Activated CD4-positive, alpha-beta T cell treated with anti-CD3 and anti-CD28 coated beads, Interleukin-2, amount 50 U/mL, for 16 hours (primary cell): ENCODE results near the gene CERS4.
"Not testable (repeated sequence)": the region's sequence is repeated elsewhere in the genome, so short reads cannot be mapped to it uniquely, and the experiment has no call there.

Source experiments
- DNase-seq: peaks from one replicate; pipeline ENCODE4 v3.0.0-alpha.2; 2020

Gene CERS4

GRCh38 chr19:8244442-8244841, 35.3 kb downstream of the CERS4 start:
- no peak for DNase-seq

DNA sequence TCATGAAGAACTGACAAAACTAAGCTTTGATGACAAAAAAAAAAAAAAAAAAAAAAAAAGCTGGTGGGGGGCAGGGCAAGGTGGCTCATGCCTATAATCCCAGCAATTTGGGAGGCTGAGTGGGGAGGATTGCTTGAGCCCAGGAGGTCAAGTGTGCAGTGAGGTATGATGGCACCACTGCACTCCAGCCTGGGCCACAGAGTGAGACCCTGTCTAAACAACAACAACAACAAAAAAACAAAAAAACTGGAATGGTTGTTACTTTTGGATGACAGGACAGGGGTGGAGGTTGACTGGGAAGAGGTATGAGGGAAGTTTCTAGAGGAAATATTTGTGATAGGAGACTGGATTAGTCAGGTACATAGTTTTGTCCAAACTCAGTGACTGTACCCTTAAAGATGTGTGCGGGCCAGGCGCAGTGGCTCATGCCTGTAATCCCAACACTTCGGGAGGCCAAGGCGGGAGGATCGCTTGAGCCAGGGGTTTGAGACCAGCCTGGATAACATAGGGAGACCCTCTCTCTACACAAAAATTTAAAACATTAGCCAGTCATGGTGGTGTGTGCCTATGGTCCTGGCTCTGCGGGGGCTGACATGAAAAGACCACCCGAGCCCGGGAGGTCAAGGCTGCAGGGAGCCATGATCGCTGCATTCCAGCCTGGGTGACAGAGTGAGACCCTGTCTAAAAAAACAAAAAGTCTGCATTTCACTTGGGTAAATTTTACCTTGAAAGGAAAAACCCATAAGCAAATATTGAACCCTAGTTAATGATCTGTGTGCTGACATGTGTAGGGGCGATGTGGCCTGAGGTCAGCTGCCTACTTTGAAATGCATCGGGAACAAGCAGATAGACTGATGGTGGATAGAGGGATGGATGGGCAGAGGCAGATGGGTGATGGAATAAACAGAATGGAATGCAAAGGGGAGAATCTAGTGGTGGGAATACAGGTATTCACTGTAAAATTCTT, 37.0 kb downstream of the CERS4 start:
- no peak for DNase-seq

DNA sequence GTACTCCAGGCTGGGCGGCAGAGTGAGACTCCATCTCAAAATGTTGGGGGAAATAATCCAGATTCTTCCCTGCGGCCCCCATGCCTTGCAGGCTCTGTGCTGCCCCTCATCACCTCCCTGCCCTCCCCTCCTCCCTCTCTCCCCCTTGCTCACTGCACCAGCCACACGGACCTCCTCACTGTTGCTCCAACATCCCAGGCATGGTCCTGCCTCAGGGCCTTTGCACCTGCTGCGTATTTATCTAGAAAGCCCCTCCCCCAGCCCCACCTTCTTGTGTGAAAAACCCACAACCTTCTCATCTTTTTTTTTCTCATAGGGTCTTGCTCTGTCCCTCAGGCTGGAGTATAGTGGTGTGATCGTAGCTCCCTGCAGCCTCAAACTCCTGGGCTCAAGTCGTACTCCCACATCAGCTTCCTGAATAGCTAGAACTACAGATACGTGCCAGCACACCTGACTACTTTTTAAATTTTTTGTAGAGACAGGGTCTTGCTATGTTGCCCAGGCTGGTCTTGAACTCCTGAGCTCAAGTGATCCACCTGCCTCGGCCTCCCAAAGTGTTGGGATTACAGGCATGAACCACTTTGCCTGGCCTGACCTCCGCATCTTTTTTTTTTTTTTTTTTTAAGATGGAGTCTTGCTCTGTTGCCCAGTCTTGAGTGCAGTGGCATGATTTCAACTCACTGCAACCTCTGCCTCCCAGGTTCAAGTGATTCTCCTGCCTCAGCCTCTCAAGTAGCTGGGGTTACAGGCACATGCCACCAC, 38.1 kb downstream of the CERS4 start:
- DNase-seq = not testable (repeated sequence)

GRCh38 chr19:8248348-8249328, 39.5 kb downstream of the CERS4 start:
- DNase-seq = no peak

GRCh38 chr19:8250596-8250995, 41.4 kb downstream of the CERS4 start:
- no peak for DNase-seq

GRCh38 chr19:8251025-8251472, 41.9 kb downstream of the CERS4 start:
- DNase-seq = no peak

DNA sequence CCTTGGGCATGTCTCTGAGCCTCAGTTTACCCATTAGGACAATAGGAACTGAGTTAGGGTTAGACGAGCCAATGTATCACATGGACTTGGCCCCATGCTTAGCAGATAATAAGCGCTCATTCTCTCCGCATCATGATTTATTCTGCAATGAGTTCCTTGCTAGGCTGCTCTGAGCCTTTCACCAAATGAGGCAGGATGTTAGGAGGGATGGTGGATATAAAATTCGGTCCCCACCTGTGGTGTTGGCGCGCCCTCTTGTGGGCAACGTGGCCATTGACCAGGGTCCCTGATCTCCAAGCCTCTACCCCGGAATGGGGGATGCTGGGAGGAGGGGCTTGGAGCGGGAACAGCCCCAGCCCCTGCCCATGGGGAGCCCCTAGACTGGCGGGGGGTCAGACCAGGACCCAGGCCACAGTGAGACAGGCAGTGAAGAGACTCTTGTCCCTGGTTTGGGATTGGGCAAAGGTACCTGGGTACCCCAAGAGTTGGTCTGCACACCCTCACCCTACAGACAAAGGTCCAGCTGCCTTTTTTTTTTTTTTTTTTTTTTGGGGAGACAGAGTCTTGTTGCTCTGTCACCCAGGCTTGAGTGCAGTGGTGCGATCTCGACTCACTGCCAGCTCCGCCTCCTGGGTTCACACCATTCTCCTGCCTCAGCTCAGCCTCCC, 43.9 kb downstream of the CERS4 start:
- peak; percentile 84 for DNase-seq

GRCh38 chr19:8253678-8254077, 44.5 kb downstream of the CERS4 start:
- no peak for DNase-seq

DNA sequence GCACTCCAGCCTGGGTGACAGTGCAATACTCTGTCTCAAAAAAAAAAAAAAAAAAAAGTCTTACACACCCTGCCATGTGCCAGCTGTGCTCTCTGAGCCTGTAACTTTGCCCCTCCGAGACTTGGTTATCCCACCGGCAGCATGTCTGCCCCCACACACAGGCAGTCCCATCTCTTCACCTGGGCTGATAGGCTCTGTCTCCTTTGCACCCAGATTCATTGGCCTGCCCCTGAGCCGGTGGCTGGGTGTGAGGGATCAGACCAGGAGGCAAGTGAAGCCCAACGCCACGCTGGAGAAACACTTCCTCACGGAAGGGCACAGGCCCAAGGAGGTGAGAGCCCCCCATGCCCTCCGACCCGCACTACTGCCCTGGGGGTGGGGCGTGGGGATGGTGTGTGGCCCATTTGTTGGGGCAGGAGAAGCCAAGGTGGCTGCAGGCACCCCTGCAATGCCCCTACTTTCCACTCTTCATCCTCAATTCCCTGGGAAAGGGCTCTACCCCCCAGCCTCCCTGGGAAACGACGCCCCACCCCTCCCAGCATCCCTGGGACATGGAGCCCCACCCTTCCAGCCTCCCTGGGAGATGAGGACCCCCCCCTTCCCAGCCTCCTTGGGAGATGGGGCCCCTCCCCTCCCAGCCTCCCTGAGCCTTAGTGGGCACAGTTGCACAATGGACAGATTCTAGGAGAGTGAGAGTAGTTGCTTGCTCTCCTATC, 45.3 kb downstream of the CERS4 start:
- no peak for DNase-seq

- no peak for DNase-seq
Observed at GRCh38 chr19:8255426-8256125, 46.4 kb downstream of the CERS4 start.

DNA sequence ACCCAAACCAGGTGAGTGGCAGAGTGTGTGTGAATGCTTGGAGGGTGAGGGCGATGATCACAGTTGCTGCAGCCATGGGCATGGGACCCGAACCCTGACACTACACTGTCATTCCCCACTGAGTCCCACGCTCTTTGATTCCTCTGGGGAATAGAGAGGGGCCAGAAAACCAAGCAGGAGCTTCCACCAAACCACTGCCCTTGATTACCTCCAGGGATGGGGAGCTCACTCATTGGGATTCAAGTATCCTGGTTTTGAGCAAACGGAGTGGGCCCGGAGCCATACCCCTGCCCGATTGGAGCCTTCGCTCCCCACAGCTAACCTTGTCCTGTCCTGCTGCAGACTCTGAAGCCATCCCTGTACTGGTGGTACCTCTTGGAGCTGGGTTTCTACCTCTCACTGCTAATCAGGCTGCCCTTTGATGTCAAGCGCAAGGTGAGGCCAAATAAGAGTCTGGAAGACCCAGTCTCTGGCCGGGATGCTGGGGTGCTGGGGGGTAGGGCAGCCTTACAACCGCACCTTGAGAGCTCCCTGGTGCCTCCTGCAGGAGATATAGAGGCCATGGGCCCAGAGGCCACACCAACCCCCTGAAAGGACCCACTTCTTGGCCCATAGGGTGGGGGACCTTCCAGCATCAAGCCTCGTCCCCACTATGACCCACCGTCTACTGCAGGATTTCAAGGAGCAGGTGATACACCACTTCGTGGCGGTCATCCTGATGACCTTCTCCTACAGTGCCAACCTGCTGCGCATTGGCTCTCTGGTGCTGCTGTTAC, 47.3 kb downstream of the CERS4 start:
- no peak for DNase-seq

DNA sequence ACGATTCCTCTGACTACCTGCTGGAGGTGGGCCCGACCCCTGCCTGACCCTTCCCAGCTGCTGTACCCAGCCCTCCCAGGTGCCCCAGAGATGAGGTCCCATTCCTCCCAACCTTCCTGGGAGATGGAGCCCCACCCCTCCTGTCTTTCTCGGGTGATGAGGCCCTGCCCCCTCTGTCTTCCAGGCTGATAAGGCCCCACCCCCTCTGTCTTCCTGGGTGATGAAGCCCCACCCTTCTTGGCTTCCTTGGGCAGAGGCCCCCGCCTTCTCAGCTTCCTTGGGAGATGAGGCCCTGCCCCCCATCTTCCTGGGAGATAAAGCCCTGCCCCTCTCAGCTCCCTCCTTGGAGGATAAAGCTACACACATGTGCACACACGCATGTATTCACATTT, 47.9 kb downstream of the CERS4 start:
- no peak for DNase-seq

GRCh38 chr19:8259142-8259921, 50.2 kb downstream of the CERS4 start:
- DNase-seq = no peak

- DNase-seq = no peak
Observed at GRCh38 chr19:8259922-8260247, 50.7 kb downstream of the CERS4 start.

DNA sequence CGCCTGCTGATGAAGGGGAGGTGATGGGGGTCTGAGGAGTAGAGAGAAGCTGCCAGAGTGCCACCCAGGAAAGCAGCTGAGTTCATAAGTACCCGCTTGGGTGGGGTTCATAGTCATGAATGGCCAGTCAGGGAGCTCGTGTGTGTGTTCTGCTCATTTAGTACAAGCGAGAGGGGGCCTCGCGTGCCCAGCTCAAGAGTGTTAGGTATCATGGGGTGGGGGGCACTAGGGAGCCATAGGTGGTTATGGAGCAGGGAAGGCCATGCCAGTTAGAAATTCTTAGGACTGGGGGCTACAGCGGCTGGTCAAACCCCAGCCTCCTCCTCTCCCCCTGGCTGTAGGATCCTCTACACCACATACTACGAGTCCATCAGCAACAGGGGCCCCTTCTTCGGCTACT, 52.2 kb downstream of the CERS4 start:
- no peak for DNase-seq

DNA sequence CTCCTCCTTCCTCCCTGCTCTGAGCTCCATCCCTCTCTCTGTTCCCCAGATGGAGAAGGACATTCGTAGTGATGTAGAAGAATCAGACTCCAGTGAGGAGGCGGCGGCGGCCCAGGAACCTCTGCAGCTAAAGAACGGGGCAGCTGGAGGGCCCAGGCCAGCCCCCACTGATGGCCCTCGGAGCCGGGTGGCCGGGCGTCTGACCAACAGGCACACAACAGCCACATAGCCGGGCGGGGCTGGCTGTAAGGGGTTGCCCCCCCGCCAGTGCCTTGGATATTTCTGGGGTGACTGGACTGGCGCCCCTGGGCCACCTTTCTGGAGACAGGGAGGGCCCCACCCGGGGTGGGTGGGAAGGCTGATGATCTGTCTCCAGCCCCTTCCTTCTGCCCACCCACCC, 52.7 kb downstream of the CERS4 start:
- no peak for DNase-seq

DNA sequence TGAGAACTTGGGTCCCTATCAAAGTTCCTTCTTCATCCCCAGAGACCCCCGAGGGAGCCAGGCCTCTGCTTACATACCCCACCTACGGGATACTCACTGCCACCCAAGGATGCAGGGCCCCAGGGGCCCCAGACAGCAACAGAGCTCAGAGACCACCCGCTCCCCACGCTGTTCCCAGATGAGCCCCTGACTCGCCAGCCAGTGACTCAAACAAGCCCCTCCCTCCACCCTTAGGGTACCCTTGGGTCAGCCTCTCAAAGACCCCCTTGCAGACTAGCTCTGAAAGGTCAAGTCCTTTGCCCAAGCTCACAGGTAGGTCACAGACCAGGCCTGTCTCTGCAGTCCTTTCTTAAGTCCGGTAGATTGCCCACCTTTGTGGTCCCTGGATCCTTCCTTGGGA, 53.3 kb downstream of the CERS4 start:
- DNase-seq = no peak

- not testable (repeated sequence) for DNase-seq
Observed at GRCh38 chr19:8264248-8264647, 55.1 kb downstream of the CERS4 start.

- DNase-seq = no peak
Observed at GRCh38 chr19:8265872-8266271, 56.7 kb downstream of the CERS4 start.
